GM10248 (cell line): ENCODE measurements around the gene POLR3C.

Experiments used
- CTCF ChIA-PET: fragments of 300-600 bp; sonication (Branson Sonifier 250); formaldehyde crosslinking; extraction: SDS; loops from one replicate; lab custom pipeline; 2021; ENCODE audit warnings: antibody characterized with exemption; lab: Yijun Ruan, JAX
- POLR2A ChIA-PET: fragments of 350-650 bp; sonication (Branson Sonifier 250); formaldehyde crosslinking; extraction: SDS; loops from one replicate; lab custom pipeline; 2020; ENCODE audit warnings: antibody characterized with exemption; lab: Yijun Ruan, JAX
- DNase-seq: peaks from one replicate; pipeline ENCODE4 v3.0.0; 2012; ENCODE audit errors: extremely low spot score
- TF ChIP-seq, protein P1 (sequence below): IDR thresholded peaks from 2 replicates; pipeline ENCODE4 v1.5.1; 2012; ENCODE audit warnings: mild to moderate bottlenecking, low read depth; ENCODE audit errors: extremely low read depth, missing control alignments, control extremely low read depth

Gene POLR3C

GRCh38 chr1:145857170-145857569, 33.2 kb downstream of the POLR3C start:
- ChIA-PET CTCF (interaction anchor here (1.2 to 12.5 kb wide), 6 partner anchors 10 to 122 kb away, joined by 3 to 248 read pairs (median 6); partner anchors contain the start of gene NUDT17), POLR2A (interaction anchor here (1.1 to 3.0 kb wide), 2 partner anchors 9 to 12 kb away, joined by 3 to 13 read pairs; partner anchors contain the start of gene NUDT17)
- TF ChIP-seq, protein P1, sequence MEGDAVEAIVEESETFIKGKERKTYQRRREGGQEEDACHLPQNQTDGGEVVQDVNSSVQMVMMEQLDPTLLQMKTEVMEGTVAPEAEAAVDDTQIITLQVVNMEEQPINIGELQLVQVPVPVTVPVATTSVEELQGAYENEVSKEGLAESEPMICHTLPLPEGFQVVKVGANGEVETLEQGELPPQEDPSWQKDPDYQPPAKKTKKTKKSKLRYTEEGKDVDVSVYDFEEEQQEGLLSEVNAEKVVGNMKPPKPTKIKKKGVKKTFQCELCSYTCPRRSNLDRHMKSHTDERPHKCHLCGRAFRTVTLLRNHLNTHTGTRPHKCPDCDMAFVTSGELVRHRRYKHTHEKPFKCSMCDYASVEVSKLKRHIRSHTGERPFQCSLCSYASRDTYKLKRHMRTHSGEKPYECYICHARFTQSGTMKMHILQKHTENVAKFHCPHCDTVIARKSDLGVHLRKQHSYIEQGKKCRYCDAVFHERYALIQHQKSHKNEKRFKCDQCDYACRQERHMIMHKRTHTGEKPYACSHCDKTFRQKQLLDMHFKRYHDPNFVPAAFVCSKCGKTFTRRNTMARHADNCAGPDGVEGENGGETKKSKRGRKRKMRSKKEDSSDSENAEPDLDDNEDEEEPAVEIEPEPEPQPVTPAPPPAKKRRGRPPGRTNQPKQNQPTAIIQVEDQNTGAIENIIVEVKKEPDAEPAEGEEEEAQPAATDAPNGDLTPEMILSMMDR, result no peak
- DNase-seq, result no peak

GRCh38 chr1:145858238-145858900, 34.4 kb downstream of the POLR3C start:
- TF ChIP-seq, protein P1, result no peak
- ChIA-PET CTCF (interaction anchor here (1.2 to 12.5 kb wide), 17 partner anchors 10 to 173 kb away, joined by 3 to 248 read pairs (median 8); partner anchors contain the start of genes ANKRD34A, NUDT17, POLR3C and POLR3GL), POLR2A (interaction anchor here (0.6 to 3.0 kb wide), 11 partner anchors 12 to 186 kb away, joined by 3 to 16 read pairs (median 5); partner anchors contain the start of genes LIX1L, NUDT17 and RBM8A)
- peak; percentile 73 for DNase-seq

DNA sequence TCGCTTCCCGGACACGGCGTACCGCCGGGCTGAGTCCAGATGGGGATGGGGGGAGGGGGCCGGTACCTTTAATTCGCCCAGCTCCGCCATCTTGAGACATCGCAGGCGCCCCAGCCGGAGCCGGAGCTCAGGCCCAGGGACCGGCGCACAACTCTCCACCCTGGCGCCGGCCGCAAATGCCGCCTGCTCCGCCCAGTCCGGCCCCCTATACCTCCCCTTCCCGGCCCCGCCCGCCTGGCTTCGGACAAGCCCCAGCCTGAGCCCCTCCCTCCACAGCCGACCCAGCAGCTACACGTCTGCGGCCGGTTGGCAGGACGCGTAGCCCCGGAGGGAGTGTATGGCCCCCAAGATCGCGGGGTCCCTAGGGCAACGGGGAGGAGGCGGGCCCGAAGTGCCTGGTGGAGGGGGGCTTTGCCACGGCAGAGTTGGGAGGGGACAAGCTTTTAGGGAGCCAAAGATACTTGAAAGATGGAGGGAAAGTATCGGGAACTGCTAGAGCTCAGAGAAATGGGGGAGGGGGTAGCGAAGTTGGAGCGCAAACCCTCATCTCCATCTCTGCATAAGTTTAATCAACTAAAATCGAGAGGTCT, 35.0 kb downstream of the POLR3C start, which contains the start of gene PIAS3:
Gene PIAS3 (minus strand): TSS at position 181 of the 590 bp plus-strand sequence. CDS start 91 bp downstream, at position 90.
- ChIA-PET POLR2A (interaction anchor here (0.6 to 3.0 kb wide), 16 partner anchors 8 to 180 kb away, joined by 3 to 16 read pairs (median 4); partner anchors contain the start of genes LIX1L, NUDT17 and RBM8A), CTCF (interaction anchor here (0.9 to 12.5 kb wide), 19 partner anchors 10 to 173 kb away, joined by 3 to 248 read pairs (median 6); partner anchors contain the start of genes ANKRD34A, NUDT17, POLR3C and POLR3GL)
- TF ChIP-seq, protein P1, result no peak
- DNase-seq, result peak; percentile 97

DNA sequence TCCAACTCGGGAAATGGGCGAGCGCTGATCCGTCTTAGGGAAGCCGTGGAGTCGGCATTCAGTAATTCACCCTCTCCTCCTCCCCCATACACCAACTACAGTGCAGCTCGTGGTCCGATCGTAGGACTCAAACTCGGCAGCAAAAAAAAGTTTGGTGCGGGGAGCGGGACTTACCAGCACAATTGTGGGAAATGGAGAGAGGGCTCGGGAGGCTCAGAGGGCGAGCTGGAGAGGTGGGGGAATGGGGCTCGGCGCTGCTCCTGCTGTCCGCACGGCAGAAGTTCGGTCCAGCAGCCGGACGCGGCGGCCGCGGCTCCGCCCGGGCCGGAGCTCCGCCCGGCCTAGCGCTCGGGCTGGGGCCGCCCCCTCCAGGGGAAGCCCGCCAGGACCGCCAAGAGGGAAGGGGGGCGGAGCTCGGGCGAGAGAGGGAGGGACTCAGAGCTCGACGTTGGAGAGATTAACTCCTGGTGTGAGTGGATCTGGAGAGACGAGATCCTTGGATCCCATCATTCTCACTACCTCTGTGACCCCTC, 35.6 kb downstream of the POLR3C start:
- DNase-seq, result peak; percentile 92
- CTCF ChIA-PET, result interaction anchor here (0.9 to 12.5 kb wide), 18 partner anchors 9 to 172 kb away, joined by 3 to 248 read pairs (median 7); partner anchors contain the start of genes ANKRD34A, NUDT17 and POLR3GL
- TF ChIP-seq, protein P1, result no peak
- POLR2A ChIA-PET, result interaction anchor here (0.6 to 2.1 kb wide), 12 partner anchors 8 to 180 kb away, joined by 3 to 16 read pairs (median 4); partner anchors contain the start of gene RBM8A

GRCh38 chr1:145863282-145864018, 39.5 kb downstream of the POLR3C start:
- POLR2A ChIA-PET, result no interaction called here
- TF ChIP-seq, protein P1, result no peak
- CTCF ChIA-PET, result interaction anchor here (0.6 to 12.5 kb wide), 7 partner anchors 10 to 149 kb away, joined by 3 to 248 read pairs (median 5); partner anchors contain the start of gene NUDT17
- DNase-seq, result no peak

- POLR2A ChIA-PET, result no interaction called here
- CTCF ChIA-PET, result interaction anchor here (1.1 to 2.3 kb wide), 5 partner anchors 9 to 24 kb away, joined by 3 to 12 read pairs (median 7); partner anchors contain the start of genes ANKRD35, NUDT17 and PIAS3
- TF ChIP-seq, protein P1, result no peak
- DNase-seq, result no peak
Observed at GRCh38 chr1:145868232-145868631, 44.2 kb downstream of the POLR3C start.
